GM18951 (cell line): ENCODE measurements around the gene SLC9A4.

ENCODE experiments used
- POLR2A ChIP-seq: IDR thresholded peaks from 4 replicates; pipeline ENCODE4 v1.6.1; 2011; ENCODE audit warnings: mild to moderate bottlenecking; ENCODE audit not compliant: insufficient read length, insufficient read depth; ENCODE audit errors: extremely low read depth
- in situ Hi-C: fragments of 300-500 bp; cut with MboI; formaldehyde crosslinking; loops from one replicate; pipeline ENCODE4 v1.12.0; 2022; ENCODE audit warnings: low sequenced_read_pairs, mixed read lengths, inconsistent platforms; ENCODE audit not compliant: unreplicated experiment

The SLC9A4 gene

DNA sequence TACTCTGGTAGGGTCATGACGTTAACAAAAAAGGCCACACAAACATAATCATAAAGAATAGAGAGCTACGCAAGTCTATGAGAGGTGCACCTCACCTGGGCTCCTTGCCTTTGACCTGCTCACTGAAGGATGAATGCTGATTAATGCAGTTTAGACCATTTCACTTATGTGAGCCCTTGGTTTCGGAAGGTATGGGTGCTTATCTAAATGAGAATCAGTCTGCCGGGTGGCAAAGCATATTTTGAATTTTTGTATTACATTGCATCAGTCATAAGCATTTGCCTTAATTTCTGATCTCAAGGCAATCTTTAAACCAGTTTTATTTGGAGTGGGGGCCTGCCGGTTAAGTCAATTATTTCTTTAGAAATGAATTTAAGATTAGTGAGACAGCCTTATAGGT, 42.8 kb downstream of the SLC9A4 start:
- in situ Hi-C loops: no loop called here
- no peak for TF ChIP-seq POLR2A

DNA sequence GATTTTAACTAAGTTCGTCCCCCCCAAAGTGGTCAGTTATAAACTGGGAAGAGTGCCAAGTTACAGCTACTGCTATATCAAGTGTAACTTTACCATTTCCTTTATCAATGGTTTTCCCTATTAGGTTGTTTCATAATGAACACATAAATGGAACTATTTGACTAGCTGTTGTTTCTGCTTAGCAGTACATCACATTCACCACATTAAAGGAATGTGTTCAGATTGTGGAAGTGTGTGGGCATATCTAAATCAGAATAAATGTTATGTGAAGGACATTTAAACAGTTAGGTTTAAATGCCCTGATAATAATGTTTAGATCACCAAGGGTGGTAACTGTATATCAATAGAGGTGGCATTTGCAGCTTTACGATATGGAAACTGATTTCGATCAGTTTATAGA, 45.1 kb downstream of the SLC9A4 start:
- in situ Hi-C loops: no loop called here
- no peak for TF ChIP-seq POLR2A

DNA sequence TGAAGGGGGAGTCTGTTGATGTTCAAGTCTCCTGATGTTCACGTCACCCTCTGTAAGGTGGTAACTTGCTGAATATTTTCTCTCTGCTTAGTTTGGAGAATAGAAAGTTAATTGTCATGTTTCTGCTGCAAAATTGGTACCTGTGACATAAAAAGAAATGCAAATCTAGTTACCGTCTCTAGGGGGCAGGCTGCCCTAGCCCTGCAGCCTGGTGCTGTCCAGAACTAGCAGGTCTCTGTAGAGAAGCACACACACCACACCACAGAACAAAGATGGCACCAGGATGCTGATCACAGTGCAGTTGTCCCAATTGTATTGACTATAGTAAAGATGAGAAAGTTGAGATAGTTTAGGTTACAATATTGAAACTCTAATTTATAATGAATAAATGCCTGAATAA, 47.0 kb downstream of the SLC9A4 start:
- no peak for TF ChIP-seq POLR2A
- in situ Hi-C loops: no loop called here

DNA sequence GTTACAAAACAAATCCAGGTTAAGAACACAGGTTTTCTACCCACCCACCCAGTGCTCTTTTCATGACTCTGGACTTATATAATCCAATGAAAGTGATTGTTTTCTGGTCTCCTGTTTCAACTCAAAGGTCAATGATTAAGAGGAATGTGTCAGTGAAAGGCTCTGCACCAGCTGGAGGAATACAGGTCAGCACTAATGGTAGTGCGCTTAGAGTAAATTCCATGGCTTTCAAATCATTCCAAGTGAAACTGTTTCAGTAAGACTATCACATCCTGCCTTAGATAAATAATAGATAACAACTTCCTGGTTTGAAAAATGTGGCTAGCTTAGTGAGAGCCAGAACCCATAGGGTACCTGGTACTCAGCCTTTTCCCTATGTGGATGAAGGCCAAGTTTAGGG, 47.8 kb downstream of the SLC9A4 start:
- TF ChIP-seq POLR2A: no peak
- in situ Hi-C loops: no loop called here

DNA sequence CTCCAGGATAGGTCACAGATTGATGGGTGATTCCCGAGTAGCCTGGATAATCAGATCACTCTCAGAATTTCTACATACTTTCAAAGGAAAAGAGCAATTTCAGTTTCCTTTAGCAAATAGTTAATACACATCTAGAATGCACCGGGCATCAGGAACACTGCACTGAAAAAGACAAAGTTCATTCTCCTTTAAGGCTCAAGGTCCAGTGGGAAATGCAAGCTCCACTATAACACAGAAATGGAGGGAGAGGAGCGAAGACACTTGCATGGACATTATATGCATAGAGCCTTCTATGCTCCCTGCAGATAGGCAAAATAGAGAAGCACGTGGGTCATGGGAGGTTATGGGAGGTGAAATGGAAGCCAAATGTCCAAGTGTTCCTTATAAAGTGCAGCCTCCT, 49.1 kb downstream of the SLC9A4 start:
- TF ChIP-seq POLR2A: no peak
- in situ Hi-C loops: no loop called here

DNA sequence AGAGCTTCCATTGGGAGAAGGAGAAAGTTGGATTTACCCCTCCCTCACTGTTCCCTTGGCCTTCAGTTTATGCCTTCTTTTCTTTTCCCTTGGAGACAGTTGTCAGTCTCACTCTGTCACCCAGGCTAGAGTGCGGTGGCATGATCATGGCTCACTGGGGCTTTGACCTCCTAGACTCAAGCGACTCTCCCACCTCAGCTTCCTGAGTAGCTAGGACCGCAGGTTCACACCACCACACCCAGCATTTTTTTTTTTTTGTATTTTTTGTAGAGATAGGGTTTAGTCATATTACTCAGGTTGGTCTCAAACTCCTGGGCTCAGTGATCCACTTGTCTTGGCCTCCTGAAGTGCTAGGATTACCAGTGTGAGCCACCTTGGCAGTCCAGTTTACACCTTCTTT, 49.9 kb downstream of the SLC9A4 start:
- in situ Hi-C loops: no loop called here
- TF ChIP-seq POLR2A: no peak

DNA sequence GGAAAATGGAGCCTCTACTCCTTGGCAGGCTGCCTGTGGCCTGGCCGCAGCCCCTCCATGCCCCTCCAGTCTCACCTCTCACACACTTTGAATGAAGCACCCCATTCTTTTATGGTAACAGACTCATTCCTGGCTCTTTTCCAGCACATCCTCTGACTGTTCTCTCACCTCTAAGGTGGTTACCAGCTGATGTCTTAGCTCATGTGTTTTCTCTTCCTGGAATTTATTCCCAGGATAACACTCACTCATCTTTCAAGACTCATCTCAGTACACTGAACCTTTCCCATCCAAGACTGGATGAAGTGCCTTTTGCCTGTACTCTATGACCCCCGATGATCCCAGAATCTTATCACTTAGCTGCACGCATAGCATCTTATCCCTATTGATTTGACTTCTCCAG, 50.6 kb downstream of the SLC9A4 start:
- in situ Hi-C loops: no loop called here
- TF ChIP-seq POLR2A: no peak

DNA sequence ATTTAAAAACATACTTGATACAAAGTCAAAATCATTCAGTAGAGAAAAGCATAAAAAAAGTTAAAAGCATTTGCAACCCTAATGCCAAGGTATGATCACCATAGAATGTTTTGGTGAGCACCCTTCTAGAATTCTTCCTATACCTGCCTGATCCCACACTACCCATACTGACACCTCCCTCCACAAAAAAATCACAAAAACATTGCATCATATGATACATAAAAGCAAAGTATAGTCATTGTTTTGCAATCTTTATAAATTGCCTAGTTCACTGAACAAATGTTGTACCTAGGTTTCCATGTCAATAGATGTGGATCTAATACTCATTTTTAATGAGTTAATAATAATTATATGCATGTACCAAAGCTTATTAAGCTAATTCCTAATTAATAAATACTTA, 54.1 kb downstream of the SLC9A4 start:
- in situ Hi-C loops: no loop called here

DNA sequence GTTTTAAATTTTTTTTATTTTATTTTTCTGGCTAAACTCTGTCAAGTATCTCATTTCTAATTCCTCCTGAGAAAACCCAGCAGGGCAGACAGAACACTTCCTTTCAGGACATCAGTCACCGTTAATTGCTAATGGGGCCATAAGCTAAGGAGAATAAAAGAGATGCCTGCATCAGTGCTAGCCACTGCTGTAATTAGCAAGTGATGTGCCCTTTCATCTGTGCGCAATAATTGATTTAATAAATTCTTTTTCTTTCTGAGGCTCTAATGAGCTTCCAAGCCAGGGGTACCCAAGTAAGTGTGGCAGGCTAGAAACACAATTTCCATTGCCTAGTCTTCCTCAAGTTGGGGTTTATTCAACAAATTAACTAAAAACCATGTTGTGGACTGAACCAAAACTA, 65.5 kb downstream of the SLC9A4 start:
- no peak for TF ChIP-seq POLR2A

More for the DNA sequence above, 54.1 kb downstream of the SLC9A4 start:
- no peak for TF ChIP-seq POLR2A

DNA sequence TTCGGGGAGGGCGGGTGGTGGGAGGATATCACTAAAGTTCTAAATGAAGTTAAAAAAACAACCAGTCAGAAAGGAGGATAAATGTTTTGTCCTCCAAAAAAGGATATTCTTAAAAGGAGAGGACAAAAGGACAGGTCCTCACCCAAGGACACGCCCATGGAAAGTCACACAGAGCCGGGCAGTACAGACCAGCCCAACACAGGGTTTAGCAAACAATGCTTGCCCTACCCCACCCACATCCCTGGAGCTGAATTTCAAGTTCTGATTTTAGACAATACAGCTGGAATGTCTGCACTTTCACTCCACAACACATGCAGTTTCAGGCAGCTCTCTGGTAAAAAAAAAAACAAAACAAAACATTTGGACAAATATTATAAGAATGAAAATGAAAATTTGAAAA, 67.9 kb downstream of the SLC9A4 start:
- in situ Hi-C loops: no loop called here

More for the DNA sequence above, 65.5 kb downstream of the SLC9A4 start:
- in situ Hi-C loops: no loop called here

DNA sequence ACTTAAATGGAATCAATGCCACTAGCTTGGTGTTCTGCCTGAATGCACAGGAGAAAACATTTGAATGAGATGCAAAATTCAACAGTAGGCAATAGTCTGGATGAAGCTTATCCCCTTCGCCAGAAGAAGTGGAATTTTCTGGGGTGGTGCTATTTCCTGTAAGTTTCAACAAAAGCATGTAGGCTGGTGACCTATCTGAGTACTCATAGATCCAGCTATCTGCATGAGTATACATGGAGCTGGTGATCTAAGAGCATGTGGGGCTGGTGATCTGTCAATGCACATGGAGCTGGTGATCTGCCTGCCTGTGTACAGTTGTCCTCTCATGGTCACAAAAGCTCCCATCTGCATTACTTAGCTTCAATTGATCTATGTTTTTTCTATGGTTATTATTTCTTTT, 71.2 kb downstream of the SLC9A4 start:
- in situ Hi-C loops: no loop called here
- TF ChIP-seq POLR2A: no peak

More for the DNA sequence above, 67.9 kb downstream of the SLC9A4 start:
- TF ChIP-seq POLR2A: no peak

DNA sequence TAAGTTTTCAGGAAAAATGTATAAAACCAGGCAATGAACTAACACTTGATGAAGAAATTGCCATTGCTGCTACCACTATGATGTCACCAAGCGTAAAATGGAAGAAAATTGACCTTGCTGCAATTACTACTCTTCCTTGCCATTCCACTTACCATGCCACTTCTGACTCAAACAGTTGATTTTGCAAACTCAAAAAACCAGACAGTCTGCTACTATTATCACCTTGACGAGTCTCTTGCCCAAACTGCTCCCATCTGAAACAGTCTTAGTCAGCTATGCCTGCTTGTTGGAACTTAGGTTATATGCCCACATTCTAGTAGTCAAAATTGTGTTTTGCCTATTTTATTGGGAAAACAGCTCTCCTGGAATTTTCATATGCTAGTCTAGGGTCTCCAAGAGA, 74.4 kb downstream of the SLC9A4 start:
- in situ Hi-C loops: no loop called here
- TF ChIP-seq POLR2A: no peak

DNA sequence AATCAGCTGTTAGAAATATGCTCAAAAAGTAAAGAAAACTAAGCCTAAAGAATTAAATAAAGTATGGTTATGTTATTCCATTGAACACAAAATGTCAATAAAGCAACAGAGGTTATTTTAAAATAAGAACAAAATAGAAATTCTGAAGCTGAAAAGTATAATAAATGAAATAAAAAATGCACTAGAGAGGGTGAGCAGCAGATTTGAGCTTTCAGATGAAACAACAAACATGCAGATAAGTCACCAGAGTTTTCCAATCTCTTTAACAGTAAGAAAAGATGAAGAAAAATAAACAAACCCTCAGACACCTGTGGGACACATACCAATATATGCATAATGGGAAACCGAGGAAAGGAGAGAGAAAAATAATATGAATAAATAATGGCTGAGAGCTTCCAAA, 76.0 kb downstream of the SLC9A4 start:
- TF ChIP-seq POLR2A: no peak
- in situ Hi-C loops: no loop called here

DNA sequence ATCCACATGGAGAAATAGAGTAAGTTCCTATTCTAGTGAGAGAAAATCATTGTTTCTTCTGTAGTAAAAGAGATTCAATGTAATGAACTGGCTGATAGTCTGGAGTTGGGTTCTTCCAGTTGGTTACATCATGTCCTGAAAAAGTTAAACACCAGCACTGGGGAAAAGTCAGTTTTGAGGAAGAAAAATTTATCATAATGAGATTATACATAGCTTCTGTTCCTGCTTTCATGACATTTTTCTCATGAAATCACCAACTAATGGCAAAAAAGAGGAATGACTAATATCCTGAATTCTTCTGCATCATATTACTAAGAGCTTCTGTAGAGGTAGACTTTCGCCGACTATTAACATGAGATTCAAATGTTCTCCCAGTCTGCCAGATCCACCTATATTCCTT, 77.1 kb downstream of the SLC9A4 start:
- TF ChIP-seq POLR2A: no peak
- in situ Hi-C loops: no loop called here
